ENCODE data around the gene MCTP2.

The MCTP2 gene

GRCh38 chr15:94230883-94231722, at the start of gene MCTP2:
Gene MCTP2, plus strand, starts transcription at chr15:94231561. Its CDS starts 66,705 bp downstream, at chr15:94298266.
- Mint-ChIP-seq H3K27ac (peak within 1 kb of the TSS; percentile 95), H3K36me3 (ENCODE audit: low read depth) (peaks cover 27% of the 10 kb centered on the region), H3K9me3 (no peaks in the 10 kb centered on the region), H3K27me3 (ENCODE audit: low read depth) (no peaks in the 10 kb centered on the region), H3K4me1 (ENCODE audit: low read depth) (peaks cover 73% of the 10 kb centered on the region), H3K4me3 (peak within 1 kb of the TSS; percentile 91)
- DNase-seq (ENCODE audit: low spot score), result peak; percentile 92

- H3K27ac Mint-ChIP-seq, result no peak overlapping the region
Measured at GRCh38 chr15:94182883-94183282, 48.5 kb upstream of the MCTP2 start.

GRCh38 chr15:94185547-94186236, 45.7 kb upstream of the MCTP2 start:
- Mint-ChIP-seq H3K27me3 (ENCODE audit: low read depth) (peaks cover 29% of the 10 kb centered on the region), H3K27ac (no peak overlapping the region), H3K36me3 (ENCODE audit: low read depth) (peaks cover 2% of the 10 kb centered on the region), H3K9me3 (peaks cover 4% of the 10 kb centered on the region), H3K4me1 (ENCODE audit: low read depth) (peaks cover 14% of the 10 kb centered on the region), H3K4me3 (no peak overlapping the region)
- no peak for DNase-seq (ENCODE audit: low spot score)

More at GRCh38 chr15:94182883-94183282, 48.5 kb upstream of the MCTP2 start:
- no peak for DNase-seq (ENCODE audit: low spot score)
- Mint-ChIP-seq H3K36me3 (ENCODE audit: low read depth) (peaks cover 1% of the 10 kb centered on the region), H3K27me3 (ENCODE audit: low read depth) (peaks cover 7% of the 10 kb centered on the region), H3K9me3 (peaks cover 6% of the 10 kb centered on the region), H3K4me1 (ENCODE audit: low read depth) (peaks cover 10% of the 10 kb centered on the region), H3K4me3 (no peak overlapping the region)

- no peak overlapping the region for H3K27ac Mint-ChIP-seq
- H3K4me1 Mint-ChIP-seq (ENCODE audit: low read depth), result peaks cover 21% of the 10 kb centered on the region
- H3K4me3 Mint-ChIP-seq, result no peak overlapping the region
- DNase-seq (ENCODE audit: low spot score), result no peak
- H3K9me3 Mint-ChIP-seq, result peaks cover 4% of the 10 kb centered on the region
- H3K36me3 Mint-ChIP-seq (ENCODE audit: low read depth), result peaks cover 2% of the 10 kb centered on the region
- peaks cover 34% of the 10 kb centered on the region for H3K27me3 Mint-ChIP-seq (ENCODE audit: low read depth)
Measured at GRCh38 chr15:94186770-94187331, 44.5 kb upstream of the MCTP2 start.

GRCh38 chr15:94193906-94194305, 37.5 kb upstream of the MCTP2 start:
- no peaks in the 10 kb centered on the region for H3K9me3 Mint-ChIP-seq
- H3K27ac Mint-ChIP-seq, result no peak overlapping the region
- H3K4me3 Mint-ChIP-seq, result no peak overlapping the region
- peaks cover 22% of the 10 kb centered on the region for H3K27me3 Mint-ChIP-seq (ENCODE audit: low read depth)
- H3K4me1 Mint-ChIP-seq (ENCODE audit: low read depth), result peaks cover 11% of the 10 kb centered on the region
- no peak for DNase-seq (ENCODE audit: low spot score)
- H3K36me3 Mint-ChIP-seq (ENCODE audit: low read depth), result peaks cover 2% of the 10 kb centered on the region

GRCh38 chr15:94196531-94196930, 34.8 kb upstream of the MCTP2 start:
- Mint-ChIP-seq H3K27ac (no peak overlapping the region), H3K4me1 (ENCODE audit: low read depth) (peaks cover 2% of the 10 kb centered on the region), H3K27me3 (ENCODE audit: low read depth) (peaks cover 4% of the 10 kb centered on the region), H3K36me3 (ENCODE audit: low read depth) (no peaks in the 10 kb centered on the region), H3K9me3 (no peaks in the 10 kb centered on the region), H3K4me3 (no peak overlapping the region)
- DNase-seq (ENCODE audit: low spot score), result no peak

GRCh38 chr15:94198633-94199032, 32.7 kb upstream of the MCTP2 start:
- no peaks in the 10 kb centered on the region for H3K9me3 Mint-ChIP-seq
- H3K4me1 Mint-ChIP-seq (ENCODE audit: low read depth), result peaks cover 7% of the 10 kb centered on the region
- DNase-seq (ENCODE audit: low spot score), result no peak
- no peak overlapping the region for H3K4me3 Mint-ChIP-seq
- H3K36me3 Mint-ChIP-seq (ENCODE audit: low read depth), result no peaks in the 10 kb centered on the region
- no peak overlapping the region for H3K27ac Mint-ChIP-seq
- peaks cover 2% of the 10 kb centered on the region for H3K27me3 Mint-ChIP-seq (ENCODE audit: low read depth)

- Mint-ChIP-seq H3K36me3 (ENCODE audit: low read depth) (no peaks in the 10 kb centered on the region), H3K27ac (no peak overlapping the region), H3K4me3 (no peak overlapping the region), H3K9me3 (no peaks in the 10 kb centered on the region), H3K27me3 (ENCODE audit: low read depth) (peaks cover 2% of the 10 kb centered on the region), H3K4me1 (ENCODE audit: low read depth) (peaks cover 10% of the 10 kb centered on the region)
- no peak for DNase-seq (ENCODE audit: low spot score)
Measured at GRCh38 chr15:94199725-94200124, 31.6 kb upstream of the MCTP2 start.

GRCh38 chr15:94203306-94203705, 28.1 kb upstream of the MCTP2 start:
- Mint-ChIP-seq H3K9me3 (no peaks in the 10 kb centered on the region), H3K4me3 (no peak overlapping the region), H3K27ac (no peak overlapping the region), H3K27me3 (ENCODE audit: low read depth) (no peaks in the 10 kb centered on the region), H3K4me1 (ENCODE audit: low read depth) (peaks cover 33% of the 10 kb centered on the region), H3K36me3 (ENCODE audit: low read depth) (peaks cover under 1% of the 10 kb centered on the region)
- DNase-seq (ENCODE audit: low spot score), result no peak

GRCh38 chr15:94205366-94205765, 26.0 kb upstream of the MCTP2 start:
- DNase-seq (ENCODE audit: low spot score), result peak; percentile 29
- no peaks in the 10 kb centered on the region for H3K27me3 Mint-ChIP-seq (ENCODE audit: low read depth)

GRCh38 chr15:94206463-94207167, 24.7 kb upstream of the MCTP2 start:
- H3K9me3 Mint-ChIP-seq, result no peaks in the 10 kb centered on the region
- peak; percentile 81 for DNase-seq (ENCODE audit: low spot score)
- no peaks in the 10 kb centered on the region for H3K27me3 Mint-ChIP-seq (ENCODE audit: low read depth)
- H3K27ac Mint-ChIP-seq, result peak overlapping the region; percentile 93
- peaks cover 34% of the 10 kb centered on the region for H3K4me1 Mint-ChIP-seq (ENCODE audit: low read depth)
- H3K36me3 Mint-ChIP-seq (ENCODE audit: low read depth), result peaks cover 11% of the 10 kb centered on the region
- H3K4me3 Mint-ChIP-seq, result peak overlapping the region; percentile 78

More at GRCh38 chr15:94205366-94205765, 26.0 kb upstream of the MCTP2 start:
- no peaks in the 10 kb centered on the region for H3K9me3 Mint-ChIP-seq
- H3K36me3 Mint-ChIP-seq (ENCODE audit: low read depth), result peaks cover 8% of the 10 kb centered on the region
- H3K4me3 Mint-ChIP-seq, result peak overlapping the region; percentile 78
- peaks cover 34% of the 10 kb centered on the region for H3K4me1 Mint-ChIP-seq (ENCODE audit: low read depth)
- peak overlapping the region; percentile 93 for H3K27ac Mint-ChIP-seq

- Mint-ChIP-seq H3K27ac (no peak overlapping the region), H3K27me3 (ENCODE audit: low read depth) (peaks cover 5% of the 10 kb centered on the region)
Measured at GRCh38 chr15:94212291-94212690, 19.1 kb upstream of the MCTP2 start.

GRCh38 chr15:94225616-94226015, 5.7 kb upstream of the MCTP2 start:
- no peak overlapping the region for H3K4me3 Mint-ChIP-seq
- no peak for DNase-seq (ENCODE audit: low spot score)
- no peak overlapping the region for H3K27ac Mint-ChIP-seq

More at GRCh38 chr15:94212291-94212690, 19.1 kb upstream of the MCTP2 start:
- H3K36me3 Mint-ChIP-seq (ENCODE audit: low read depth), result peaks cover 20% of the 10 kb centered on the region
- H3K9me3 Mint-ChIP-seq, result peaks cover 24% of the 10 kb centered on the region
- H3K4me3 Mint-ChIP-seq, result no peak overlapping the region
- peaks cover 22% of the 10 kb centered on the region for H3K4me1 Mint-ChIP-seq (ENCODE audit: low read depth)
- no peak for DNase-seq (ENCODE audit: low spot score)

More at GRCh38 chr15:94225616-94226015, 5.7 kb upstream of the MCTP2 start:
- peaks cover 5% of the 10 kb centered on the region for H3K27me3 Mint-ChIP-seq (ENCODE audit: low read depth)
- no peaks in the 10 kb centered on the region for H3K9me3 Mint-ChIP-seq
- H3K36me3 Mint-ChIP-seq (ENCODE audit: low read depth), result peaks cover 5% of the 10 kb centered on the region
- peaks cover 41% of the 10 kb centered on the region for H3K4me1 Mint-ChIP-seq (ENCODE audit: low read depth)
